AG04450 (cell line): ENCODE data around the gene BNIP5. TPM values are rescaled to one million over a fixed set of nuclear protein-coding genes. Genes with fewer than 3 reads are reported as not detected.

ENCODE experiments used
- CTCF ChIA-PET: fragments of 300-600, 350-600 bp; formaldehyde crosslinking; extraction: SDS; loops from one replicate; lab custom pipeline; 2022; ENCODE audit warnings: antibody characterized with exemption, inconsistent platforms; lab: Charles Lee
- POLR2A ChIA-PET: fragments of 350-600 bp; formaldehyde crosslinking; extraction: SDS; loops from one replicate; lab custom pipeline; 2021; ENCODE audit warnings: antibody characterized with exemption, inconsistent platforms; lab: Yijun Ruan, JAX
- DNase-seq: peaks from one replicate; pipeline ENCODE4 v3.0.0-alpha.2; 2011; ENCODE audit warnings: low read depth, low spot score
- H3K27ac ChIP-seq: one replicate; pipeline ENCODE4 v1.5.1; 2012; ENCODE audit warnings: low read depth, low read length, control low read depth
- H3K27me3 ChIP-seq: one replicate; pipeline ENCODE4 v1.6.0; 2012; ENCODE audit warnings: low read length; ENCODE audit not compliant: control insufficient read depth, insufficient read depth
- H3K4me3 ChIP-seq: 2 replicates; pipeline ENCODE4 v1.5.1; 2011; ENCODE audit warnings: mild to moderate bottlenecking, low read depth, low read length, control low read depth
- H3K9me3 ChIP-seq: 2 replicates; pipeline ENCODE4 v1.5.1; 2012; ENCODE audit warnings: low read length; ENCODE audit not compliant: control insufficient read depth, insufficient read depth
- CTCF ChIP-seq: IDR thresholded peaks from 2 replicates; pipeline ENCODE4 v1.5.1; 2011; ENCODE audit warnings: low read depth, low read length, control low read depth, inconsistent platforms
- polyA plus RNA-seq: library from polyadenylated mRNA; depleted of rRNA; stranded (reverse); fragments of >200 nt; gene quantifications from 2 replicates; pipeline ENCODE4 v1.2.3, GENCODE V29; 2011

The BNIP5 gene
- polyA plus RNA-seq, 1 experiment, result not detected

GRCh38 chr6:36323062-36323461, 13.6 kb downstream of the BNIP5 start:
- CTCF ChIA-PET, result interaction anchor here (1.9 kb wide), 1 partner anchor 18 kb away, joined by 6 read pairs; no protein-coding TSS in a partner anchor
- no peak for TF ChIP-seq CTCF
- Histone ChIP-seq H3K4me3 (no peak overlapping the region), H3K27ac (no peak overlapping the region), H3K27me3 (peaks cover 48% of the 10 kb centered on the region), H3K9me3 (no peaks in the 10 kb centered on the region)
- POLR2A ChIA-PET, result no interaction called here
- no peak for DNase-seq

GRCh38 chr6:36322591-36322990, 14.1 kb downstream of the BNIP5 start:
- Histone ChIP-seq H3K9me3 (no peaks in the 10 kb centered on the region), H3K27me3 (peaks cover 45% of the 10 kb centered on the region), H3K4me3 (no peak overlapping the region), H3K27ac (no peak overlapping the region)
- CTCF ChIA-PET, result interaction anchor here (1.9 kb wide), 1 partner anchor 18 kb away, joined by 6 read pairs; no protein-coding TSS in a partner anchor
- no peak for DNase-seq
- no peak for TF ChIP-seq CTCF
- POLR2A ChIA-PET, result no interaction called here

- Histone ChIP-seq H3K27me3 (peaks cover 40% of the 10 kb centered on the region), H3K27ac (no peak overlapping the region), H3K9me3 (no peaks in the 10 kb centered on the region), H3K4me3 (no peak overlapping the region)
- ChIA-PET POLR2A (no interaction called here), CTCF (interaction anchor here (1.5 to 1.6 kb wide), 2 partner anchors 20 to 21 kb away, joined by 3 to 6 read pairs; no protein-coding TSS in a partner anchor)
- TF ChIP-seq CTCF, result no peak
- no peak for DNase-seq
These were observed 16.2 kb downstream of the BNIP5 start for GRCh38 chr6:36320475-36320874.

- H3K27ac ChIP-seq, result no peak overlapping the region
- no peaks in the 10 kb centered on the region for H3K9me3 ChIP-seq
- no peak for TF ChIP-seq CTCF
- ChIA-PET CTCF (interaction anchor here (1.1 to 1.6 kb wide), 3 partner anchors 18 to 21 kb away, joined by 3 to 6 read pairs (median 5); no protein-coding TSS in a partner anchor), POLR2A (no interaction called here)
- peaks cover 37% of the 10 kb centered on the region for H3K27me3 ChIP-seq
- H3K4me3 ChIP-seq, result no peak overlapping the region
- no peak for DNase-seq
These were observed 16.9 kb downstream of the BNIP5 start for GRCh38 chr6:36319821-36320220.

GRCh38 chr6:36319436-36319762, 17.3 kb downstream of the BNIP5 start:
- no peak overlapping the region for H3K4me3 ChIP-seq
- H3K27me3 ChIP-seq, result peaks cover 34% of the 10 kb centered on the region
- ChIA-PET CTCF (interaction anchor here (1.1 to 1.6 kb wide), 3 partner anchors 17 to 21 kb away, joined by 3 to 6 read pairs (median 5); no protein-coding TSS in a partner anchor), POLR2A (no interaction called here)
- H3K27ac ChIP-seq, result no peak overlapping the region
- no peak for TF ChIP-seq CTCF
- no peak for DNase-seq
- no peaks in the 10 kb centered on the region for H3K9me3 ChIP-seq
